PC-9 (cell line): ENCODE results near the gene RBMS3. TPM values are rescaled to one million over a fixed set of nuclear protein-coding genes. Genes with fewer than 3 reads are reported as not detected.

Experiments used
- BruUV-seq: library from RNA; stranded (reverse); fragments of 400-500 nt; replicated peaks from 2 replicates; lab custom pipeline; 2021; lab: Mats Ljungman, UMichigan
- CTCF ChIA-PET: fragments of 300-600 bp; sonication (Branson Sonifier 250); formaldehyde crosslinking; loops from one replicate; lab custom pipeline; 2022; ENCODE audit warnings: antibody characterized with exemption; lab: Charles Lee
- POLR2A ChIA-PET: fragments of 300-600 bp; sonication (Branson Sonifier 250); formaldehyde crosslinking; loops from one replicate; lab custom pipeline; 2022; ENCODE audit warnings: antibody characterized with exemption; ENCODE audit not compliant: unreplicated experiment; lab: Charles Lee
- DNase-seq, 2 experiments: peaks; one replicate each; pipeline versions ENCODE4 v3.0.0 to v3.0.0-alpha.2; 2015 to 2022; ENCODE audit warnings: mixed read lengths in 1 of 2
- H2AFZ ChIP-seq: fragments of 200-600 bp; sonication (generic); 2 replicates; pipeline ENCODE4 v1.8.1; 2017; ENCODE audit warnings: antibody characterized with exemption
- H3F3A ChIP-seq: fragments of 200-600 bp; sonication (generic); 2 replicates; pipeline ENCODE4 v1.8.1; 2017; ENCODE audit warnings: antibody characterized with exemption, mild to moderate bottlenecking, low read depth; ENCODE audit not compliant: insufficient read depth
- H3K27ac ChIP-seq: fragments of 200-600 bp; sonication (generic); 2 replicates; pipeline ENCODE4 v1.6.1; 2016; ENCODE audit warnings: mixed run types
- H3K27me3 ChIP-seq: fragments of 200-600 bp; sonication (generic); 2 replicates; pipeline ENCODE4 v1.6.1; 2016; ENCODE audit warnings: low read depth, mixed run types; ENCODE audit not compliant: insufficient read depth
- H3K36me3 ChIP-seq: fragments of 200-600 bp; sonication (generic); 2 replicates; pipeline ENCODE4 v1.6.1; 2016; ENCODE audit warnings: low read depth, mixed run types
- H3K4me1 ChIP-seq: fragments of 200-600 bp; sonication (generic); replicated peaks from 2 replicates; pipeline ENCODE4 v1.6.1; 2016; ENCODE audit warnings: mixed run types; ENCODE audit not compliant: insufficient read depth
- H3K4me2 ChIP-seq: fragments of 200-600 bp; sonication (generic); 2 replicates; pipeline ENCODE4 v1.6.1; 2017; ENCODE audit warnings: mixed run types
- H3K4me3 ChIP-seq: fragments of 200-600 bp; sonication (generic); 2 replicates; pipeline ENCODE4 v1.6.1; 2016; ENCODE audit warnings: mixed run types
- H3K79me2 ChIP-seq: fragments of 200-600 bp; sonication (generic); 2 replicates; pipeline ENCODE4 v1.6.1; 2017; ENCODE audit warnings: low read depth, mixed run types
- H3K9me2 ChIP-seq: fragments of 200-600 bp; sonication (generic); 2 replicates; pipeline ENCODE4 v1.8.1; 2017; ENCODE audit warnings: mild to moderate bottlenecking; ENCODE audit not compliant: insufficient read depth
- H3K9me3 ChIP-seq: fragments of 200-600 bp; sonication (generic); 2 replicates; pipeline ENCODE4 v1.8.1; 2016; ENCODE audit warnings: low read depth; ENCODE audit not compliant: insufficient read depth
- H4K20me1 ChIP-seq: fragments of 200-600 bp; sonication (generic); 2 replicates; pipeline ENCODE4 v1.8.1; 2017; ENCODE audit not compliant: insufficient read depth
- CTCF ChIP-seq: fragments of 200-600 bp; sonication (generic); conservative IDR thresholded peaks from 2 replicates; pipeline ENCODE4 v1.6.1; 2017; ENCODE audit warnings: mixed run types, antibody characterized with exemption, mild to moderate bottlenecking, moderate library complexity
- EZH2 ChIP-seq: fragments of 200-600 bp; sonication (generic); IDR thresholded peaks from 2 replicates; pipeline ENCODE4 v1.8.0; 2017; ENCODE audit warnings: antibody characterized with exemption, low read depth
- intact Hi-C: fragments of 100-400 bp; cut with micrococcal nuclease; formaldehyde crosslinking; loops from one replicate; pipeline ENCODE4 v1.10.0; 2022; ENCODE audit not compliant: unreplicated experiment
- total RNA-seq: library from RNA; stranded (reverse); gene quantifications from 2 replicates; pipeline ENCODE4 v1.2.3, GENCODE V29; 2021

RBMS3 gene
- total RNA-seq, 1 experiment from 2014 or later, result 3.5 TPM

GRCh38 chr3:29864809-29865208, 583.9 kb downstream of the RBMS3 start:
- Histone ChIP-seq H3K9me2 (no peaks in the 10 kb centered on the region), H3K4me1 (no peaks in the 10 kb centered on the region), H3K79me2 (no peaks in the 10 kb centered on the region), H3K4me2 (no peak overlapping the region), H3K36me3 (no peaks in the 10 kb centered on the region), H3K27ac (no peak overlapping the region), H4K20me1 (no peaks in the 10 kb centered on the region), H2AFZ (no peak overlapping the region), H3K9me3 (no peaks in the 10 kb centered on the region), H3F3A (no peaks in the 10 kb centered on the region), H3K27me3 (no peaks in the 10 kb centered on the region), H3K4me3 (no peak overlapping the region)
- no peak for DNase-seq
- BruUV-seq, result no TSS peak
- ChIA-PET POLR2A (no interaction called here), CTCF (no interaction called here)
- intact Hi-C loops, result no loop called here
- TF ChIP-seq CTCF, result no peak
- TF ChIP-seq EZH2, result no peak

- H3K79me2 ChIP-seq, result no peaks in the 10 kb centered on the region
- H3K9me2 ChIP-seq, result no peaks in the 10 kb centered on the region
Measured at GRCh38 chr3:29868543-29869101, 587.8 kb downstream of the RBMS3 start.

GRCh38 chr3:29870136-29870535, 589.3 kb downstream of the RBMS3 start:
- no peaks in the 10 kb centered on the region for H3K36me3 ChIP-seq
- H4K20me1 ChIP-seq, result no peaks in the 10 kb centered on the region
- no peaks in the 10 kb centered on the region for H3K9me3 ChIP-seq
- POLR2A ChIA-PET, result no interaction called here
- H3K27ac ChIP-seq, result no peak overlapping the region
- no peak overlapping the region for H3K4me2 ChIP-seq
- H3F3A ChIP-seq, result no peaks in the 10 kb centered on the region
- no peak overlapping the region for H3K4me3 ChIP-seq
- CTCF ChIA-PET, result no interaction called here
- H3K79me2 ChIP-seq, result no peaks in the 10 kb centered on the region
- no peaks in the 10 kb centered on the region for H3K4me1 ChIP-seq
- intact Hi-C loops, result no loop called here
- H3K9me2 ChIP-seq, result no peaks in the 10 kb centered on the region
- no peak for DNase-seq
- H2AFZ ChIP-seq, result no peak overlapping the region
- no peak for TF ChIP-seq EZH2
- no peak for TF ChIP-seq CTCF
- H3K27me3 ChIP-seq, result no peaks in the 10 kb centered on the region
- no TSS peak for BruUV-seq

More at GRCh38 chr3:29868543-29869101, 587.8 kb downstream of the RBMS3 start:
- Histone ChIP-seq H3K4me1 (no peaks in the 10 kb centered on the region), H3K4me2 (no peak overlapping the region), H3K27me3 (no peaks in the 10 kb centered on the region), H3K36me3 (no peaks in the 10 kb centered on the region), H2AFZ (no peak overlapping the region), H4K20me1 (no peaks in the 10 kb centered on the region), H3K27ac (no peak overlapping the region), H3K4me3 (no peak overlapping the region), H3F3A (no peaks in the 10 kb centered on the region), H3K9me3 (no peaks in the 10 kb centered on the region)
- TF ChIP-seq EZH2, result no peak
- TF ChIP-seq CTCF, result no peak
- ChIA-PET CTCF (no interaction called here), POLR2A (no interaction called here)
- intact Hi-C loops, result no loop called here
- no peak for DNase-seq
- no TSS peak for BruUV-seq
